Fibroblast of skin of abdomen (primary cell): ENCODE results near the gene ADAM19.

Experiments
- DNase-seq: peaks from one replicate; pipeline ENCODE4 v3.0.0-alpha.2; 2013

The ADAM19 gene

DNA sequence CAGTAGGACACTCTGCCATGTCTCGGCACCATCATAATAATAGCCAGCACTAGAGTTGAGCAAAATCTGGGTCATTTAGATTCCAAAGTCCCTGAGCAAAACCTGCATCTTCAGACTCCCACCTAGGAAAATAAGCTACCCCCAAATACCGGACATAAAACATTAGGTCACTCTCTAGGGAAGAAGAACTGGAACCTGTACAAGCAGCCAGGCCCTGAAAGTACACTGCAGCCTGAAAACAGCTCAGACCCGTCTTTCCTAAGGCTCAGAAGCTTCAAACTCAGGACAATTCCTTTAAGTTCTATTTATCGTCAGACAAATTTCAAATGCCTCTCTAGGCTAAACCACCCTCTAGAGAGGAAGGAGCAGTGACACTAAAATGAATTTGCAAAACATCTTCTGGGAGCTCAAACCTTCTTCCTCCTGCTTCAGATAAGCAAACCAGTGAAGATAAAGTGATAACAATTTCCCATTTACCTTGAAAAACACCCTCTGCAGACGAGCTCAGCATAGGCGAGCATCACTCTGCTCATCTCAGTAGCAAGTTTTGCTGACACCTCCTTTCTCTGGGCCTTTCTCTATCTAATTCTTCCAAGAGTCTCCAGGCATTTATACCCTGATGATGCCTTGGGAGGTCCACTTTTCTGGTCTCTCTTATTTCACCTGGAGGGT is 34.0 kb downstream of the ADAM19 start:
- no peak for DNase-seq

DNA sequence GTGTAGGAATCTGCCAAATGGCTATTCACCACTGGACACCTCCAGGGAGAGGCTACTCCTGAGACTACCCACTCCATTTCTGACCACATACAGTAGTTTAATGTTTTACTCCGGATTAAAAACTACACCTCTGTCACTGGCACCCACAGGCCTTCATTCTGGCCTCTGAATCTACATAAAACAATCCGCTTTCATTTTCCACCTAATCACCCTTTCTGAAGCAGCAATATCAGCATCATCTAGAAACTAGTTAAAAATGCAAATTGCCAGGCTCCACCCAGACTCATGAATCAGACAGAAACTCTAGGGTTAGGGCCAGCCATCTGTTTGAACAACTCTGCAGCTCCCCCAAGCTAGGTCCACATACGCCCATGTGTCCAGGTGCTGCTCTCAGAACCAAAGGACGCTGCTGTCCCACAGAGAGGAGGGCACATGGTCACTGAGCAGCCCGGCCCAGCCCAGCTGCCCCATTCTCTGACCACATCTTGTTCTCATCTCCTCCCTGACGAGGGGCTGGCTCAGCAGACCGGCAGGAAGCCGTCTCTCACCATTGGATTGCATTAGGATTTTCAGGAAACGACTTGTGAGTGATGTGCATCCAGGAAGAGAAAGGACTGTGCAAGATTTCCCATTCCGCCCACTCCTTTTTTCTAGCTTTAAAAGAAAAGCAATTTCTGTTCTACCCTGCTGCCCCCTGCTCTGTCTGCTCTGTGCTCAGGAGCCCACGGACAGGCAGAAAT is 34.7 kb downstream of the ADAM19 start:
- DNase-seq = peak; percentile 78

DNA sequence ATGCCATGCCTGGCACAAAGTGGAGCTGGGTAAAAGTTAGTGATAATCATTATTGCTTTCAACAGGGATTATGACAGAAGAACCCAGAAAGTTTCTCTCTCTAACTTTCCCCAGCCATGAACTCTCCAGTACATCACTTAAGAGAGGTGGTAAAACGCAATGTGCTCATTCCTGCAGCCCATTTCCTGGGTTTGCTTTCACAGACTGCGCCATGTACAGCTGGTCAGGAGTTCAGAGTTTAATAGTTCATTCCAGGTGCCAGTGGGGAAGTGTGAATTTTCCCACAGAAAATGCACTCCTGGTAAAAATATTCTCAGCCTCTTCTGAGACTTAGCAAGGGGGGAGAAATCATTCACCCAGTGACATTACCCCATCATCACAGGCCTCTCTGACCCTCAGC is 35.5 kb downstream of the ADAM19 start:
- DNase-seq = no peak

DNA sequence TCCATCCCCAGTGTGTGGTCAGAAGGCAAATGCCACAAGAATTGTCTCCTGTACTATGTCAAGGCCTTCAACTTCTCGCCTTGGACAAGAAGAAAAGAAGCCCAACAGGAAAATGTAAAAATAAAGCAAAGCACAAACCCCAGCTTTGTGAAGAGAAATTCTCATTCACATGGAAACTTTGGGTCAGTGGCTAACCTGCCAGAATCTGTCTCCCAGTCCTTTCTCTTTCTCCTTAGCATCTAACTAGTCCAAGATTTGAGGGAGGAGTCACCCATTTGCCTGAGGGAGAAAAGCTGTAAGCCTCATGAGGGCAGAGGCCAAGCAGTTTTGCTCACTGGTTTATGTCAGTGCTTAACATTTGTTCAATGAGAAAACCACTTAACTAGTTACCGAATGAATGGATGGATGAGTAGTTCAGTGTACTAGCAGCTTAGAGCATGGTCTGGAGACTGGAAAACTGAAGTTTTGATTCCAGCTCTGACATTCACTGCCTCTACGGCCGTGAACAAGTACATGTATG is 36.0 kb downstream of the ADAM19 start:
- no peak for DNase-seq

DNA sequence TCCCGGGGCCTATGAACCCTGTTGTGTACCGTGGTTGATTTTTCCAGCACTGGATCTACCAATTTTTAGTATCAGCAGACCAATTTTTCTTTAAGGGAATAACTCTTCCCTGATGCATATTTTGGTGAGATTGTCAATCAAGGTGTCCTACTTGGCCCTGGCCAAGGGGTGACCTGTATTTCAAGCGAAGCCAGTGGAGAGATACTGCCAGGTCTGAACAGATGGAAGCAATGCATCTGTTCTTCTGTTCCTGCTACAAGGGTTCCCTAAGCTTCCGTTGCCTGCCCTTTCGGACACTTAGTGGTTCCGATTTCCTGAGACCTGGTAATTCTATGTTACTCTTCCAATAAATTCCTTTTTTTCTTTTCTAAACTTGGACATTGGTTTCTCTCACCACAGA is 37.3 kb downstream of the ADAM19 start:
- no peak for DNase-seq

DNA sequence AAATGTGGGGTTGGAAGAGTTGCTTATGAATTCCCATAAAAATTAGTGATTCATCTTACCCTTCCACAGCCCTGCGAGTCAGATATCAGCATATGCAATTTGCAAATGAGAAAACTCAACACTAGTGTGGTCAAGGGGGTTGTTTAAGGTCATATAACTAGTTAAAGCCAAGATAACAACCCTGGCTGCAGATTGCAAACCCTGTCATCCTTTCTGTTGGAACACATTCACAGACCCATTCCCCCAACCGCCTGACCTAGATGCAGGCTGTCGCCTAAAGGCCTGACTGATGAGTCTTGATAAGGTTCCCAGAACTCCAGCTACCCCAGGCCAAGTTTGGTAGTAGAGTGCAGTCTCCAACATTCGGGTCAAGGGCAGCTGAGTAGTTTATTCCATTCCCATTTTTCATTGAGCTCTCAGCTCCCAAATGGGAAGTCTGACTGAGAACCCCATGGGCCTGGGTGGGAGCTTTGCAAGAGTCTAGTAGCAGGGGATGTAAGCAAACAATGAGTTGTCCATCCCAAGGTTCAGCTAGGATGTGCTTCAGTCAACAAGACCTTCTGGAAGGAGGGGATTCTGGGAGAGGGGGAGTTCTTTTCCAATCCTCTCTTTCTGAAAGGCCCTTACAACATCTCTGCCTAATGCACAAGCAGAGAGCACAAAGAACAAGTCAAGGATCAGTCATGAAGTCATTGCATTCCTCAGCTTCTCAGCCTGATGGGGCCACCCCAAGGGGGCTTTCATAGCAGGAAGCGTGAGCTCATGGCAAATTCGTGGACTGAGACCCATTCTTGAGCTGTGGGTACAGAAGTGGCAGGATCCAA is 40.3 kb downstream of the ADAM19 start:
- DNase-seq = peak; percentile 72

DNA sequence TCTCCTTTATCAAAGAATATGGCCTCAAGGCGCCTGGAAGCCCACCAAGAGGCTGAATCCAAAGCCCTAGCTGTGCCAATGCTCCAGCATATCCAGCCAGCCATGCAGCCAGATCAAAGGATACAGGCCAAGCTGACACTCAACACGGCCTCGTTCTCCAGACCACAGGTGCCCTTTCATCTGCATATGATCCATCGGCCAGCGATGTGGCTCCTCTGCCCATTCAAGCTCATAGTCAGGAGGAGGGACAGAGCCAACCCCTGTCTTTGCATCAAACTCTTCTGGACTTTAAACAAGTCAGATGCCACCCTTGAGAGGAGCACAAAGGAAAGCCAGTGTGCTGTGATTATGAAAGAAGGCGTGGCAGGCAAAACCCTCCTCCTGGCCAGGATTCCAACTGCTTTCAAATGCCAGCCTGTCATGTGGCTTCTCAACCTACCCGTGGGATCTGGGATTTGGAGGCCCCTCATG is 42.5 kb downstream of the ADAM19 start:
- no peak for DNase-seq

DNA sequence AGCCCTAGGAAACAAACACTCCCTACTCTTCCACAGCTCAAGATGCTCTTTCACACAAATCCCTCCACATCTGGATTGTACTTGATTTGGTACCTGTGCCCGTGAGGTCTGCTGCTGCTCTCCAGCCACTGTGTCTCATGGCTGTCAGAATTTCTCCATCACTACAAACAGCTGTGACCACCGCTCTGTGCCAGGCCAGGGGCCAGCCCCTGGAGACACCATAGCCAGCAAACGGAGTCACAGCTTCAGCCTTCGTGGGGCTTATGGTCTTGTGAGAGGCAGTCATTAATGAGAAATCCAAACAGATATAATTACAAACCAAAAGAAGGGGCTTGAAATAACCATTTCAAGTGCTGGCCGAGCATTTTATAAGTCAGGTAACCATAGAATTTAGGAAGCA is 43.6 kb downstream of the ADAM19 start:
- no peak for DNase-seq

DNA sequence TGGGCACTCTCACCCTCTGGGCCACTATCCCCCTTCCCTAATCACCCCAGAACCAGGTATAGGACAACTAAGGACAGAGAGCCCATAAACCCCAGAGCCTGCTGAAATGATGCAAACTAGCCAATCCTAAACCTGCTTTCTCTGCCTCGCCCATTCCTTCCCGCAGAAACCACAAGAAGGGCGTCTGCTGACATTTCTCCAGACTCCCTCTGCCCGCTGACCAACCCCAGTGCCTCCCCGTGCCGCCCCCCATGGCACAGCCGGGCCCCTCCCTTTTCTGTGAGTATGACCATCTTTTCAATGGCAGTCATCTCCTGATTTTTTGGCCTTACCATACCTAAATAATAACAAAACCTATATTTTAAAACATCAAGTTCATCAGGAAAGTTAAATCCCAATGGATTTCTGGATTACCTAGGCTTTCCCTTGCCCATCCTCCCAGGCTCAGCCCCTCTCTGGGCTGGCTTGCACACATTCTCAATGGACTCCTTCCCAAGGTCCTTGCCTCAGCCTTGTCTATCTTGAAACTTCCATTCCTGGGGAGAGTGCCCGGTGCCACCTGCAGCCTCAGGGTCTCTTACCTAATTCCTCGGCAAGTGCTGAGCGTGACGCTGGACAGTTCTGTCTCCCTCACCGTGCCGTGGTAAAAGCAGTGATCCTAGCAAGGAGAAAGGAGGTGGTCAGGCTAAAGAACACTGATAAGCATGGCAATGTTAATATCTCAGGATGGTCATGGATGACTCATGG is 45.2 kb downstream of the ADAM19 start:
- no peak for DNase-seq

DNA sequence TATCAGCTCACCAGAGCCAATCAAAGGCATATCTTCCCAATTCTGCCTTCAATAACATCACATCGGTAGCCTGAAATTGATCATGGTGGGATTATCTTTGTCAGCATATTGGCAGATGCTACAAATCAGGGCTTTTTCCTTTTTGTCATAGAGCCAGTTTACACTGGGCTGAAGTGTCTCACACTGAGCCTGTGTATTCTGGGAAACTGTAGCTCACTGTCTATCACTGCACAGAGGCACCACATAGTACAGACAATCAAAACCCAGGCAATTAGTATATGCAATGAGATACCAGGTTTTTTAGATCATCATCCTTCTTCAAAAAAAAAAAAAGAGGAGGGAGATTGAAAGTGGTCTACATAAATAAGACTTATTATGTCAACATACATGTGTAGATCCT is 46.6 kb downstream of the ADAM19 start:
- no peak for DNase-seq

DNA sequence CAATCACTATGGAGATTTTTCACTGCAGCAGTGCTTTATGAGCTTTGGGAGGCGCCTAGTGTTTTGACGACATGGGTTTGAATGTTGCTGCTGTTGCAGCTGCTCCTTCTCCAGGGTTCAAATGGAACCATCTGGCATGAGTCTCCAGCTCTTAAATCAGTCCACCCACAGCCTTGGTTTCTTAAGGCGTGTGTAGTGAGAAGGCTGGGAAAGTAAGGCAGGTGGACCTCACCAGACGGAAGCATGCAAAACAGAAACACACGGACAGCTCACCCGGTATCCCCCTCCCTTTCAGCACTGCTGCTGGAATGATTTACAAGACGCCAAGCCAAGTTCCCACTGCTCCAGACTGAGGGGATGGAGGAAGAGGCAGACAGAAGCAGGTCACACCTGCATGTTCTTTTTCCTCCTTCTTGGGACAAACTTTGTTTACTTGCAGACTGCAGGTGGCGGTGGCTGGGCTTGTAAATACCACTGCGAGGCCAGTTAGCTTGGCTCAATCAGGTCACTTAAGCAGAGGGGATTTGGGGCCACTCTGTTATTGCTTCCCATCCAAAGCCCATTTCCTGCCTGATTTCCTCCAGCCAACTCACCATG is 47.4 kb downstream of the ADAM19 start:
- peak; percentile 63 for DNase-seq

DNA sequence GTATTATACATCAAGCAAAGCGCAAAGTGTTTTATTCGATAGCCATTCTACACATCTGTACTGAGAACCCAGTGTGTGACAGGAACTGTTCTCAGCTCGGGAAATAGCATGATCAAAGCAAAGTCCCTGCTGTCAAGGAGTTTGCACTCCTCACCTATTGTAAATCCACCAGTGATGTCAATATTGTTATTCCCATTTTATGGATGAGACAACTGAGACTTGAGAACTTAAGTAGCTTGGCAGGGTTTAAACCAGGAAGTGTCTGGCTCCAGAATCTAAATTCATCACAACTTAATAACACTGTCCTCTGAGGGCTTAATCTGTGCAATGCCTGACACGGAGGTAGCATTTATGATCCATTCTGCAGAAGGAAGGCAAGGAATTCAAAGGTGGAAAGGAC is 50.7 kb downstream of the ADAM19 start:
- no peak for DNase-seq

DNA sequence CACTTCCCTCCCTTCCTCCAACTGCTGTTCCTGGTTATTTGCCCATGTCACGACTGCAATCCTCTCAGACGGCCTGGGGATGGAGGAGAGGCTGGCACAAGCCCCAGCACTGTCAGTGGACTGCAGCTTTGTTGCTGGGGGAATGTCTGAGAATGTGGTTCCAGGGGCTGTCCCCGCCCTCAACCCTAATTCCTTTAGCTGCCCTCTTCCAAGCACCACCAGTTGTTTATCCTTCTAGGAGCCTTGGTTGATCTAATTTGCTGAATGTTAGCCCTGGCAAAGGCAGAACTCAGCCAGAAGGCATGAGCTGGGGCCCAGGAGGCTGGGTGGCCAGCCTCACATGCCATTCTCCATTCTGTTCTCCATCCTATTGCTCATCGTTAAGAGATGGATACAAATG is 51.6 kb downstream of the ADAM19 start:
- no peak for DNase-seq

DNA sequence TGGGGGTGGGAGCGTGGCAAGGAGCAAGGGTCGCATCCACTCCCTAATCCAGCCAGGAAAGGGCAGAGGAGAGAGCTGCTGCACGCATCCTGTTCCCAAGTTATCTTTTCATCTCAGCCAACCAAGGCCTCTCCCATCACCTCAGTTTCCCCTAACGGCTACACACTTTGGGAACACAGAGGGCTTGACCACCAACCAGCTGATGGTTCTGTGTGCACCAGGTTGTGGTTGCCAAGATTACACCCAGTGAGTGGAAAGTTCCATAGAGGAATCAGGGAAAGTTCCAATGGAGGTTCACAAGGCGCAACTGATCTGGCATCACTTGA is 53.9 kb downstream of the ADAM19 start:
- no peak for DNase-seq

DNA sequence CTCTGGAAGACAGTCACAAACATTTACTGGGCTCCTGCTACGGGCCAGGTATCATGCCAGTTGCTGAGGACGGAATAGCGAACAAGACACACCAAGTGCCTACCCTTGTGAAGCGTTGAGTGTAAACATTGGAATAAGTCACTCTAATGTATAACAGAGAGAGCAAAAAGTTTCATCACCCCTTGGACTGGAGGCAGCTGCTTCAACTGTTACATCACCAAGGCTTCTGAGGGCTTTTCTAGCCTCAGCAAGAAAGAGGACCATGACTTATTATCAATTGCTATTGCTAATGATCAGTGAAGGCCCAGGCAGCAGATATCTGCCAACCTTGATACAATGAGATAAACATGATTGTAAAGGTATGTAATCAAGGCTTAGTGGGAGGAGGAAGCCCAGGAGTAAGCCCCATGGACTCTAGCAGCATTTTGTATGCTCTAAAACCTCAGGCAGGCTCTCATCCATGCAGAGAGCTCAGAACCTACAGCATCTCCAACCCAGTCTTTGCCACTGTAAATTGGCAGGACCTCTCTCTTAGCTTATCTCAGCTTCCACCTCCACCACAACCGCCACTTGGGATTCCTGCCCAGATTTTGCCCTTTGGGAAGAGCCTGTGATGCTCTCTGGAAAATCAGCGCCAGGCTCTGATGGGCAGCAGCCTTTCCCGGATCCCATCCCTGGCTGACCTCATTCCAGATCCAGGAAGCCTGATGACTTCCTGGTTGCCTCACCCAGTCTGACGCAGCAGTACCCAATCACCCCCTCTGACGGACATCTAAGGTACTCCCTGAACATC is 54.5 kb downstream of the ADAM19 start:
- peak; percentile 52 for DNase-seq

DNA sequence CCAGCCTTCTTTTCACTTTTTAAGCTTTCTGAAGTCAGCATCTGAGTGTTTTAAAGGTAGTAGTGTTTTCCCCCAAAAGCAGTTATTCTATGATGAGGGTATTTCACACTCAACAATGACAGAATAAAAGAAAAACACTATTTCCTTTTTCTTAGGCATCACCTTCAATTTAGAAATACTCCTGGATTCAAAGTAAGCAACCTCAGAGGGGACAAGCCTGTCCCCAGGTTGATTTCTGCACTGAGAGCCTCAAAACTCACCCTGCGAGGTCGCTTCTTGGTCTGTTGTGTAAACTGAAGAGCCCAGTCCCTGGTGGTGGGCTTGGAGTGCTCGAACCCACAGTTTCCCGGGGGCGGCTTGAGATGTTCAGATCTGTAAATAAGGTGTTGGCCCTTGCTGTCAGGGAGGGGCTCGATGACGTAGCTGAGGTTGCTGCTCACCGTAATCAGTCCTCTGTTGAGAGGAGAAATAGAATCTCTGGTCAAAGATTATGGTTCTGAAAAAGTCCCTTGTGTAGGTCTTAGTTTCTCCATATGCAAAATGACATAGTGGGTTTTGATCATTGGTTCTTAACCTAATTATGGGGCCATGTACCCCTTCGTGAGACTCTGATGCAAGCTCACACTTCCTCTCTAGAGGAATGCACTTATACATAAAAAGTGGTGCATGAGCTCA is 55.9 kb downstream of the ADAM19 start:
- DNase-seq = no peak

DNA sequence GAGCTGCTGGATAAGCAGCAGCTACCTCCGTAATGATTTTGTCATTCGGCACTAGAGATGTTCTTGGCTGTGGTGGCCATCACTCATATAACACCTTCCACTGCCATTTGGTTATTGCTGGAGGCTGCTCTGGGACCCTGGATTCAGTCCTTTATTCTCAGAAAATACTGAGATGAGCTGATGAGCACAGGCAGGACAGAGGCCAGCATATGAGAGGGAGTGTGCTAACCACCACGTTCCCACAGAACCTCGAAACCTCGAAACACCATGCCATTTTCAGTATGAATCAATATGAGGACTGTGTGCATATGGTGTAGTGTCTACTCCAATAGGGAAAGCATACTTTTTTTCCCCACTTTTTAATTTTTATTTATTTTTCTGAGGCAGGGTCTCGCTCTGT is 56.6 kb downstream of the ADAM19 start:
- DNase-seq = no peak

DNA sequence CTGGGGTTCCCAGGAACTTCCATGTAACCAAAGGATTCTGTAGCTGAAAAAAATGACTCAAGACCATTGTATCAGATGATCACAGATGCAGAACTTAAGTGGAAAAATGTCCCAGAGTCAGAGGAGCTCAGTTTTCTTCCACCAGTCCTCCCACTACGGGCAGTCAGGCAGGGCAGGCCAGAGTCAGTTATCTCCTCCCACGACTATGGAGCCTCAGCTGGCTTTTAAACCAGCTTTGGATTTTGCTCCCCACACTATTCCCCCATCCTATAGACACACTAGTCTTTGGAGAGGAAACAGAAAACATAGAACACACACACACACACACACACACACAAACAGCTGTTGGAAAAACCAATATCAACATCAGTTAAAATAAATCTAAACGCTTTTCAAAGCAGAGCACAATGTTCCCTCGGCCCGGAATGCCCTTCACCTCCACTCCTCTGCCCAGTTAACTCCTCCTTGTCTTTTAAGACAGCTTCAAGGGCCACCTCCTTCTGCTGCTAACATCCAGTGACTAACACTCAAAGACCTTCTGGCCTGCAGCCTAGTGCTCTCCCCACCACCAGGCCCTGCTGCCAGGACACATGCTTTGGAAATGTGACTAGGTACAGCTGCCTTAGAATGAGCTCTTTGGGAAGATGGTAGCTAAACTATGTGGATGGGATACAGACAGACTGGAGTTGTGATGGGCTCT is 58.8 kb downstream of the ADAM19 start:
- peak; percentile 93 for DNase-seq

DNA sequence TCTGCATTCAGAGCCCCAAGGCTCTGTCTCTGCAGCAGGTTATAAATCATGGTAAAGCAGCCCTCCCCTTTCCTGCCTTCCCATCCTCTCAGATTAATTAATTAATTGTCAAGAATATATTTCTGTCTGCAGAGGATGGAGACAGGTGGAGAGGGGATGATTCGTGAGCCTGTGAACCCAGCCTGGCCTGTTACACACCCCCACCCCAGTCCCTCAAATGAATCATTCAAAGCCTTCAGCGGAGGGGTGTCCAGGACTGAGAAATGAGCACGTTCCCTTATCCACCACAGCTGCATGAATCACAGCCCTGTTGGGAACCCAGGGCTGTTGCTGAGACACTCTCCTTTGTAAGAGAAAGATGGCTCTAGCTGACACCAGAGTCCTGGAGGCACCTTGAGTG is 59.6 kb downstream of the ADAM19 start:
- peak; percentile 94 for DNase-seq

DNA sequence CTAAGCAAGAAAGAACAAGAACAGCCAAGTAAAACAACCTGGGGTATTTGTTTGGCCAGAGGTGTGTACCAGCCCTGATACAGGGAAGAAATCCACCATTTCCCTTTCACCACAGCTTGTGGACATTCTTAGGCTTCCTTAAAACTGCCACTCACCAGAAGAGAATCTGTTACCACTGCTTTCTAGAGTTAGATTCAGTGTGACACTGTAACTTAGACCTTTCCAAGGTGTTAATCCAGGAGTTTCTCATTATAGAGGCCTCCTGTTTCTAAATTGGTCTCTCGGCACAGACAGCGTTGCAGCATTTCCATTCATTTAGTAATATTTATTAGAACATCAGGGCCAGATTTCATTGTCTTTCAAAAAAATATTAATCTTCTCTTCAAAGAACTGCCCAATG is 60.6 kb downstream of the ADAM19 start:
- no peak for DNase-seq
